SU-DHL-6 (cell line): ENCODE measurements around the gene CTNND2.

Source experiments
- H2AFZ ChIP-seq: fragments of 200-600 bp; sonication (generic); 2 replicates; pipeline ENCODE4 v1.6.1; 2014; ENCODE audit warnings: low read depth, mild to moderate bottlenecking, moderate library complexity, mixed read lengths, antibody characterized with exemption, low read length; ENCODE audit not compliant: severe bottlenecking
- H3F3A ChIP-seq: fragments of 200-600 bp; shearing (Covaris generic); 2 replicates; pipeline ENCODE4 v1.6.0; 2016; ENCODE audit warnings: antibody characterized with exemption, mild to moderate bottlenecking; ENCODE audit not compliant: insufficient read depth
- H3K27ac ChIP-seq: fragments of 200-600 bp; sonication (generic); 2 replicates; pipeline ENCODE4 v1.5.1; 2016; ENCODE audit warnings: low read depth, mild to moderate bottlenecking, low read length, moderate library complexity, mixed read lengths
- H3K27me3 ChIP-seq: fragments of 200-600 bp; sonication (generic), shearing (Covaris generic); 2 replicates; pipeline ENCODE4 v1.6.0; 2014; ENCODE audit warnings: mild to moderate bottlenecking, low read length
- H3K36me3 ChIP-seq: fragments of 200-600 bp; sonication (generic); 2 replicates; pipeline ENCODE4 v1.6.1; 2014; ENCODE audit warnings: mild to moderate bottlenecking, low read length, mixed read lengths
- H3K4me2 ChIP-seq: fragments of 300-600, 200-600 bp; shearing (Covaris generic), sonication (generic); 2 replicates; pipeline ENCODE4 v1.6.0; 2014; ENCODE audit warnings: low read length, low read depth, mild to moderate bottlenecking; ENCODE audit not compliant: poor library complexity, severe bottlenecking
- H3K4me3 ChIP-seq: fragments of 200-600 bp; sonication (generic); 2 replicates; pipeline ENCODE4 v1.5.1; 2014; ENCODE audit warnings: antibody characterized with exemption, low read length, mild to moderate bottlenecking, mixed read lengths; ENCODE audit not compliant: insufficient read depth, poor library complexity, severe bottlenecking
- H3K79me2 ChIP-seq: fragments of 200-600 bp; sonication (generic); 2 replicates; pipeline ENCODE4 v1.6.1; 2014; ENCODE audit warnings: mild to moderate bottlenecking, low read length, moderate library complexity; ENCODE audit not compliant: insufficient read depth
- H3K9ac ChIP-seq: fragments of 200-600 bp; sonication (generic); 2 replicates; pipeline ENCODE4 v1.7.0; 2014; ENCODE audit warnings: mild to moderate bottlenecking, low read length
- H3K9me2 ChIP-seq: fragments of 200-600 bp; sonication (generic); replicated peaks from 2 replicates; pipeline ENCODE4 v1.6.1; 2014; ENCODE audit warnings: low read length; ENCODE audit not compliant: insufficient read depth
- H3K9me3 ChIP-seq: fragments of 200-600 bp; sonication (generic); 2 replicates; pipeline ENCODE4 v1.6.1; 2014; ENCODE audit warnings: low read length, mixed read lengths; ENCODE audit not compliant: insufficient read depth
- H4K20me1 ChIP-seq: fragments of 200-600 bp; sonication (generic); 2 replicates; pipeline ENCODE4 v1.6.1; 2014; ENCODE audit warnings: low read depth, mild to moderate bottlenecking, antibody characterized with exemption, low read length, moderate library complexity, mixed read lengths
- EZH2phosphoT487 ChIP-seq: fragments of 200-600 bp; sonication (generic), shearing (Covaris generic); conservative IDR thresholded peaks from 2 replicates; pipeline ENCODE4 v1.6.1; 2018; ENCODE audit warnings: mild to moderate bottlenecking, antibody characterized with exemption, low read length, moderate library complexity, mixed read lengths
- TF ChIP-seq, protein P1 (sequence below): fragments of 200-600 bp; sonication (generic); IDR thresholded peaks from one replicate; pipeline ENCODE4 v1.5.1; 2017; ENCODE audit warnings: antibody characterized with exemption, mild to moderate bottlenecking, low read length, moderate library complexity; ENCODE audit not compliant: insufficient read depth, poor library complexity, severe bottlenecking

Gene CTNND2

GRCh38 chr5:10973316-10973715, 930.9 kb downstream of the CTNND2 start:
- Histone ChIP-seq H3K79me2 (no peaks in the 10 kb centered on the region), H3K9ac (no peak overlapping the region), H3K9me2 (no peaks in the 10 kb centered on the region), H3F3A (no peaks in the 10 kb centered on the region), H2AFZ (no peak overlapping the region), H3K4me3 (no peak overlapping the region), H3K27ac (no peak overlapping the region), H3K27me3 (0 out of 2 replicates have a peak, but pooled peaks cover 3% of the 10 kb centered on the region), H4K20me1 (no peaks in the 10 kb centered on the region), H3K36me3 (no peaks in the 10 kb centered on the region), H3K4me2 (no peak overlapping the region), H3K9me3 (no peaks in the 10 kb centered on the region)
- no peak for TF ChIP-seq EZH2phosphoT487
- TF ChIP-seq, protein P1, sequence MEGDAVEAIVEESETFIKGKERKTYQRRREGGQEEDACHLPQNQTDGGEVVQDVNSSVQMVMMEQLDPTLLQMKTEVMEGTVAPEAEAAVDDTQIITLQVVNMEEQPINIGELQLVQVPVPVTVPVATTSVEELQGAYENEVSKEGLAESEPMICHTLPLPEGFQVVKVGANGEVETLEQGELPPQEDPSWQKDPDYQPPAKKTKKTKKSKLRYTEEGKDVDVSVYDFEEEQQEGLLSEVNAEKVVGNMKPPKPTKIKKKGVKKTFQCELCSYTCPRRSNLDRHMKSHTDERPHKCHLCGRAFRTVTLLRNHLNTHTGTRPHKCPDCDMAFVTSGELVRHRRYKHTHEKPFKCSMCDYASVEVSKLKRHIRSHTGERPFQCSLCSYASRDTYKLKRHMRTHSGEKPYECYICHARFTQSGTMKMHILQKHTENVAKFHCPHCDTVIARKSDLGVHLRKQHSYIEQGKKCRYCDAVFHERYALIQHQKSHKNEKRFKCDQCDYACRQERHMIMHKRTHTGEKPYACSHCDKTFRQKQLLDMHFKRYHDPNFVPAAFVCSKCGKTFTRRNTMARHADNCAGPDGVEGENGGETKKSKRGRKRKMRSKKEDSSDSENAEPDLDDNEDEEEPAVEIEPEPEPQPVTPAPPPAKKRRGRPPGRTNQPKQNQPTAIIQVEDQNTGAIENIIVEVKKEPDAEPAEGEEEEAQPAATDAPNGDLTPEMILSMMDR, result no peak

- H3K36me3 ChIP-seq, result no peaks in the 10 kb centered on the region
- H2AFZ ChIP-seq, result no peak overlapping the region
- H3K27me3 ChIP-seq, result 0 out of 2 replicates have a peak, but pooled peaks cover 3% of the 10 kb centered on the region
- no peaks in the 10 kb centered on the region for H3K79me2 ChIP-seq
- no peak overlapping the region for H3K27ac ChIP-seq
- TF ChIP-seq EZH2phosphoT487, result no peak
- TF ChIP-seq, protein P1, result no peak
- H3K4me3 ChIP-seq, result no peak overlapping the region
- no peaks in the 10 kb centered on the region for H4K20me1 ChIP-seq
- no peaks in the 10 kb centered on the region for H3F3A ChIP-seq
- no peaks in the 10 kb centered on the region for H3K9me2 ChIP-seq
- H3K9ac ChIP-seq, result no peak overlapping the region
- no peaks in the 10 kb centered on the region for H3K9me3 ChIP-seq
- no peak overlapping the region for H3K4me2 ChIP-seq
Observed at GRCh38 chr5:10969684-10970180, 934.5 kb downstream of the CTNND2 start.

DNA sequence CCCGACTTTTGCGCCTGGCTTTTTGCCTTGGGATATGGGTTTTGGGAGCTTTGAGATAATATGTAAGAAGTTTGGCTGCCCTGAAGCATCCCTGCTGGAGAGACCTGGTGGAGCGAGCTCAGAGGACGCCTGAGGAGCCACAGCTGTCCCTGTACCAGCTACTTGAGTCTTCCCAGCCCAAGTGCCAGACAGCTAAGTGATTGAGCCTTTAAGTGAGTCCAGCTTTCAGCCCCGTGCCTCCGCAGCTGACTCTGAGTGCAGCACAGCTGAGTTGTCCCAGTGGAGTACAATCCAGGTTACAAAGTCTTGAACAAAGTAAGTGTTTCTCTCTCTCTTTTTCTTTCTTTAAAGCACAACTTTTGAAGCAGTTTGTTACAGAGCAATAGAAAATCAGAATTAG, 939.4 kb downstream of the CTNND2 start:
- Histone ChIP-seq H2AFZ (no peak overlapping the region), H3K36me3 (no peaks in the 10 kb centered on the region), H3K4me3 (no peak overlapping the region), H3K9me3 (no peaks in the 10 kb centered on the region), H3K9ac (no peak overlapping the region), H3K9me2 (no peaks in the 10 kb centered on the region), H3K27ac (no peak overlapping the region), H3K79me2 (no peaks in the 10 kb centered on the region), H3K4me2 (no peak overlapping the region), H3K27me3 (no peaks in the 10 kb centered on the region), H4K20me1 (no peaks in the 10 kb centered on the region), H3F3A (no peaks in the 10 kb centered on the region)
- TF ChIP-seq EZH2phosphoT487, result no peak

DNA sequence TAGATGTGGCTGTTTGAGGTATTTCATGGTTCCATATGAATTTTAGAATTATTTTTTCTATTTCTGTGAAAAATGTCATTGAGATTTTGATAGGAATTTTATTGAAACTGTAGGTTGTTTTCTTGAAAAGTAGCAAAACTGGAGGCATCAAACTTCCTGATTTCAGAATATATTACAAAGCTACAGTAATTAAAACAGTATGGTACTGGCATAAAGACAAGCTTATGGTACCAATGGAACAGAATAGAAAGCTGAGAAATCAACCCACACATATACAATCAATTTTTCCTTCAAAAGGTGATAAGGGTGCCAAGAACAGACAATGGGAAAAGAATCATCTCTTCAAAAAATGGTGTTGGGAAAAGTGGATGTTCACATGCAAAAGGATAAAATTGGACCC, 945.5 kb downstream of the CTNND2 start:
- H3K4me2 ChIP-seq, result no peak overlapping the region
- no peaks in the 10 kb centered on the region for H3K27me3 ChIP-seq
- H3K27ac ChIP-seq, result no peak overlapping the region
- no peaks in the 10 kb centered on the region for H3K36me3 ChIP-seq
- peaks cover 14% of the 10 kb centered on the region; the same call in 1 of the 2 replicates for H3K9me3 ChIP-seq
- no peaks in the 10 kb centered on the region for H3F3A ChIP-seq
- H3K79me2 ChIP-seq, result no peaks in the 10 kb centered on the region
- H3K9me2 ChIP-seq, result no peaks in the 10 kb centered on the region
- no peak overlapping the region for H2AFZ ChIP-seq
- TF ChIP-seq, protein P1, result no peak
- TF ChIP-seq EZH2phosphoT487, result no peak
- H3K9ac ChIP-seq, result no peak overlapping the region
- H3K4me3 ChIP-seq, result no peak overlapping the region
- no peaks in the 10 kb centered on the region for H4K20me1 ChIP-seq
